ENCODE results near the gene SRSF1. TPM values are rescaled to one million over a fixed set of nuclear protein-coding genes. Genes with fewer than 3 reads are reported as not detected.
A peak's percentile ranks its signal among the peaks of the same experiment; 100 is the strongest.

The SRSF1 gene
- total and polyA plus RNA-seq, 7 donors, result 61.2 to 141 (median 98.8) TPM

- 57 to 73% (median 61%) methylated on average over 4 of the region's 4 CpGs for WGBS, 3 donors
- Histone ChIP-seq H3K27ac (peak overlapping the region; percentile 47), H3K4me3 (no peak overlapping the region), H3K36me3 (ENCODE audit: insufficient read depth in 1 of 2, low read depth in 1 of 2) (peaks cover 22 to 87% of the 10 kb centered on the region in 2 donors), H3K27me3 (ENCODE audit: insufficient read depth in 3 of 3, low read length in 2 of 3) (no peaks in the 10 kb centered on the region), H3K4me1 (peaks cover 63% of the 10 kb centered on the region), H3K9me3 (no peaks in the 10 kb centered on the region)
- intact Hi-C loops (cut with DNase I), result no loop called here
- DNase-seq (no peak), ATAC-seq (no peak)
- TF ChIP-seq CTCF (IDR thresholded peaks at IDR 0.05), result no peak
These were observed 4.7 kb downstream of the SRSF1 start for GRCh38 chr17:58002154-58002948.

GRCh38 chr17:58001461-58002124 lies 5.5 kb downstream of the SRSF1 start:
- DNase-seq, result no peak
- H3K27me3 ChIP-seq (ENCODE audit: insufficient read depth in 3 of 3, low read length in 2 of 3), result no peaks in the 10 kb centered on the region
- 16 to 25% (median 18%) methylated on average over 1 of the region's 1 CpG for WGBS, 3 donors
- no peak for ATAC-seq
- H3K27ac ChIP-seq, result peak overlapping the region; percentile 47
- H3K4me3 ChIP-seq, result no peak overlapping the region
- peaks cover 63% of the 10 kb centered on the region for H3K4me1 ChIP-seq
- peaks cover 22 to 94% of the 10 kb centered on the region in 2 donors for H3K36me3 ChIP-seq (ENCODE audit: insufficient read depth in 1 of 2, low read depth in 1 of 2)
- no peak for TF ChIP-seq CTCF (IDR thresholded peaks at IDR 0.05)
- no peaks in the 10 kb centered on the region for H3K9me3 ChIP-seq
- intact Hi-C loops (cut with DNase I), result no loop called here

GRCh38 chr17:57999496-58000017 lies 7.5 kb downstream of the SRSF1 start:
- Histone ChIP-seq H3K4me3 (no peak overlapping the region), H3K36me3 (ENCODE audit: insufficient read depth in 1 of 2, low read depth in 1 of 2) (peaks cover 12 to 78% of the 10 kb centered on the region in 2 donors), H3K27me3 (ENCODE audit: insufficient read depth in 3 of 3, low read length in 2 of 3) (no peaks in the 10 kb centered on the region), H3K4me1 (peaks cover 60% of the 10 kb centered on the region), H3K9me3 (no peaks in the 10 kb centered on the region), H3K27ac (peak overlapping the region; percentile 44)
- peak; percentile 59 to 67 (median 60) for ATAC-seq
- no peak for DNase-seq
- peak; percentile 83 for TF ChIP-seq CTCF (IDR thresholded peaks at IDR 0.05)
- intact Hi-C loops (cut with DNase I), result loop anchor here (10.0 kb wide), 1 partner anchor 875 kb away; no protein-coding TSS in a partner anchor
- WGBS, 3 donors, result 42 to 70% (median 59%) methylated on average over 1 of the region's 1 CpG

GRCh38 chr17:57999010-57999495 lies 8.0 kb downstream of the SRSF1 start:
- Histone ChIP-seq H3K4me3 (no peak overlapping the region), H3K36me3 (ENCODE audit: insufficient read depth in 1 of 2, low read depth in 1 of 2) (peaks cover 12 to 73% of the 10 kb centered on the region in 2 donors), H3K27me3 (ENCODE audit: insufficient read depth in 3 of 3, low read length in 2 of 3) (no peaks in the 10 kb centered on the region), H3K4me1 (peaks cover 60% of the 10 kb centered on the region), H3K27ac (peak overlapping the region; percentile 44), H3K9me3 (no peaks in the 10 kb centered on the region)
- DNase-seq (no peak), ATAC-seq (no peak)
- no peak for TF ChIP-seq CTCF (IDR thresholded peaks at IDR 0.05)
- intact Hi-C loops (cut with DNase I), result loop anchor here (10.0 kb wide), 1 partner anchor 874 kb away; no protein-coding TSS in a partner anchor
